ENCODE results near the gene ACTA2.

DNA sequence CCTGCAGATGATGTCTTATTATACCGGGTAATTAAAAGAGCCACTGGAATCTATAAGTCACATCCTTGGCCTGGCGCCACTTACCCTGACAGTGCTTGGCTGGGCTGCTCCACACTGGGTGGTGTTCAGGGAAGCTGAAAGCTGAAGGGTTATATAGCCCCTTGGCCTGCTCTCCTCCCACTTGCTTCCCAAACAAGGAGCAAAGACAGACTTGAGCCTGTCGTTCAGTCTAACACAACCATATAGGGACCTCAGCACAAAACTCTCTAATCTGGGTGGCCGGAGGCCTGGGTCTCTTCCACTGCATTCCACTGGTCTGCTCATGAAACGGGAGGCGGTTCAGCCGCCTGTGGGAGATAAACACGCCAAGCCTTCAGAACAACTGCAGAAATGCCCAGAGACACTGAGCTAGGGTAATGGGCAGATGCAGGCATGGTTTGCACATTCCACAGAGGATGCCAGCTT is at the start of gene ACTA2:
- TF ChIP-seq, protein P1, sequence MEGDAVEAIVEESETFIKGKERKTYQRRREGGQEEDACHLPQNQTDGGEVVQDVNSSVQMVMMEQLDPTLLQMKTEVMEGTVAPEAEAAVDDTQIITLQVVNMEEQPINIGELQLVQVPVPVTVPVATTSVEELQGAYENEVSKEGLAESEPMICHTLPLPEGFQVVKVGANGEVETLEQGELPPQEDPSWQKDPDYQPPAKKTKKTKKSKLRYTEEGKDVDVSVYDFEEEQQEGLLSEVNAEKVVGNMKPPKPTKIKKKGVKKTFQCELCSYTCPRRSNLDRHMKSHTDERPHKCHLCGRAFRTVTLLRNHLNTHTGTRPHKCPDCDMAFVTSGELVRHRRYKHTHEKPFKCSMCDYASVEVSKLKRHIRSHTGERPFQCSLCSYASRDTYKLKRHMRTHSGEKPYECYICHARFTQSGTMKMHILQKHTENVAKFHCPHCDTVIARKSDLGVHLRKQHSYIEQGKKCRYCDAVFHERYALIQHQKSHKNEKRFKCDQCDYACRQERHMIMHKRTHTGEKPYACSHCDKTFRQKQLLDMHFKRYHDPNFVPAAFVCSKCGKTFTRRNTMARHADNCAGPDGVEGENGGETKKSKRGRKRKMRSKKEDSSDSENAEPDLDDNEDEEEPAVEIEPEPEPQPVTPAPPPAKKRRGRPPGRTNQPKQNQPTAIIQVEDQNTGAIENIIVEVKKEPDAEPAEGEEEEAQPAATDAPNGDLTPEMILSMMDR (conservative IDR thresholded peaks at IDR 0.05): no peak
- no peak for TF ChIP-seq EZH2 (IDR thresholded peaks at IDR 0.05; ENCODE audit: low read depth)

Measured in PC-9 (cell line).